ENCODE measurements around the gene INSIG1. TPM values are rescaled to one million over a fixed set of nuclear protein-coding genes. Genes with fewer than 3 reads are reported as not detected.

The INSIG1 gene
- total and polyA plus RNA-seq, 10 donors, result 15.8 to 61.8 (median 27.7) TPM

DNA sequence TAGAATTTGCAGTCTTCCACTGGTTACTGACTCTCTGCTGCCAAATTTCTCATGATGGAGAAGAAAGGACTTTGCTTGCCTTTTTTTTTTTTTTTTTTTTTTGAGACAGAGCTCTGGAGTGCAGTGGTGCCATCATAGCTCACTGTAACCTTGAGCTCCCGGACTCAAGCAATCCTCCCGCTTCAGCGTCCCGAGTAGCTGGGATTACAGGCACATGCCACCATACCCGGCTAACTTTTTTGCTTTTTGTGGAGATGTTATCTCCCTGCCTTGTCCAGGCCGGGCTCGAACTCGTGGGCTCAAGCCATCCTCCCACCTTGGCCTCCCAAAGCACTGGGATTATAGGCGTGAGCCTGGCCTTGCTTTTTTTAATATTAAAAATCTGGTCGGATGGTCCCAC is 6.2 kb downstream of the INSIG1 start:
- TF ChIP-seq POLR2A (IDR thresholded peaks at IDR 0.05) (no peak), POLR2AphosphoS5 (IDR thresholded peaks at IDR 0.05) (no peak)
- TF ChIP-seq, protein P1, sequence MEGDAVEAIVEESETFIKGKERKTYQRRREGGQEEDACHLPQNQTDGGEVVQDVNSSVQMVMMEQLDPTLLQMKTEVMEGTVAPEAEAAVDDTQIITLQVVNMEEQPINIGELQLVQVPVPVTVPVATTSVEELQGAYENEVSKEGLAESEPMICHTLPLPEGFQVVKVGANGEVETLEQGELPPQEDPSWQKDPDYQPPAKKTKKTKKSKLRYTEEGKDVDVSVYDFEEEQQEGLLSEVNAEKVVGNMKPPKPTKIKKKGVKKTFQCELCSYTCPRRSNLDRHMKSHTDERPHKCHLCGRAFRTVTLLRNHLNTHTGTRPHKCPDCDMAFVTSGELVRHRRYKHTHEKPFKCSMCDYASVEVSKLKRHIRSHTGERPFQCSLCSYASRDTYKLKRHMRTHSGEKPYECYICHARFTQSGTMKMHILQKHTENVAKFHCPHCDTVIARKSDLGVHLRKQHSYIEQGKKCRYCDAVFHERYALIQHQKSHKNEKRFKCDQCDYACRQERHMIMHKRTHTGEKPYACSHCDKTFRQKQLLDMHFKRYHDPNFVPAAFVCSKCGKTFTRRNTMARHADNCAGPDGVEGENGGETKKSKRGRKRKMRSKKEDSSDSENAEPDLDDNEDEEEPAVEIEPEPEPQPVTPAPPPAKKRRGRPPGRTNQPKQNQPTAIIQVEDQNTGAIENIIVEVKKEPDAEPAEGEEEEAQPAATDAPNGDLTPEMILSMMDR (IDR thresholded peaks at IDR 0.05 in 8 of 11, conservative IDR thresholded peaks at IDR 0.05 in 3 of 11), result no peak
- H3K4me1 ChIP-seq, result peaks cover 7 to 48% (median 29%) of the 10 kb centered on the region in 6 donors
- peaks cover 0 to 84% (median 51%) of the 10 kb centered on the region in 6 donors for H3K36me3 ChIP-seq
- intact Hi-C loops (cut with DNase I; ENCODE audit: low total_unique reads), result no loop called here
- no peak for DNase-seq
- 92 to 98% (median 96%) methylated on average over 10 of the region's 10 CpGs for WGBS, 5 donors
- no peak overlapping the region for H3K27ac ChIP-seq
- no peak overlapping the region for H3K4me3 ChIP-seq
- H3K27me3 ChIP-seq (replicated peaks in 1 of 7), result no peaks in the 10 kb centered on the region
- H3K9me3 ChIP-seq, result no peaks in the 10 kb centered on the region

DNA sequence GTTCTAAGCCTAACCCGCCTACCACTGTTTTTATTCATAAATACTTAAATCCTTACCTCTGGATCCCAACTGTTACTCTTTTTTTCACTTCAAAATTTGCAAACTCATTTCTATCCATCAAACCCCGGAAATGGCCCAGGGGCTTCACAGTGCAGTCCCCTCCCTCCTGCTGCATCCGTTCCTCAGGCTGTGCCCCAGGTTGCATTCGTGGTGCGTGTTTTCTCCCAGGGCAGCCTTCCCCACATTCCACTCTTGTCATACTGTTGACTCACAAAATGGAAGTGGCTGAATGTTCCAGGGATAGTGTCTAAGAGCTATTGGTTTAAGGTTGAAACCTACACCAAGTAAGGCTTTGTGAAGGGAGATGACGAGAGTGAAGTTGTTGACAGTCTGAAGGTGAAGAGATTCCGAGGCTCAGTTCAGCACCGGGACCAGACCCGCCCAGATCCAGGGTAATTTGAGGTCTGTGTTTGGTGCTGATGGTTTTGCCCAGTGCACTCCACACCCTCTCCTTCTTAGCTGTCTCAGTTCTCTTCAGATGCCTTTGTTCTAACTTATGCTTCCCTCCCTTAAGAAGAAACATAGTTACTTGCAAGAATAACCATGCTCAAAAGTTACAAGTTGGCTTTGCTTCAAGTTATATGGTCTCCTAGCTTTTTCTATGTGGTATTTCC is 7.7 kb downstream of the INSIG1 start:
- intact Hi-C loops (cut with DNase I; ENCODE audit: low total_unique reads), result no loop called here
- Histone ChIP-seq H3K4me3 (no peak overlapping the region), H3K9me3 (no peaks in the 10 kb centered on the region), H3K36me3 (peaks cover 2 to 98% (median 61%) of the 10 kb centered on the region in 6 donors), H3K27me3 (replicated peaks in 1 of 7) (no peaks in the 10 kb centered on the region), H3K4me1 (peaks cover 0 to 34% (median 15%) of the 10 kb centered on the region in 6 donors), H3K27ac (no peak overlapping the region)
- no peak for TF ChIP-seq POLR2AphosphoS5 (IDR thresholded peaks at IDR 0.05)
- no peak for TF ChIP-seq POLR2A (IDR thresholded peaks at IDR 0.05)
- TF ChIP-seq, protein P1 (IDR thresholded peaks at IDR 0.05 in 8 of 11, conservative IDR thresholded peaks at IDR 0.05 in 3 of 11), result no peak
- no peak for DNase-seq
- 85 to 95% (median 90%) methylated on average over 9 of the region's 9 CpGs for WGBS, 5 donors

DNA sequence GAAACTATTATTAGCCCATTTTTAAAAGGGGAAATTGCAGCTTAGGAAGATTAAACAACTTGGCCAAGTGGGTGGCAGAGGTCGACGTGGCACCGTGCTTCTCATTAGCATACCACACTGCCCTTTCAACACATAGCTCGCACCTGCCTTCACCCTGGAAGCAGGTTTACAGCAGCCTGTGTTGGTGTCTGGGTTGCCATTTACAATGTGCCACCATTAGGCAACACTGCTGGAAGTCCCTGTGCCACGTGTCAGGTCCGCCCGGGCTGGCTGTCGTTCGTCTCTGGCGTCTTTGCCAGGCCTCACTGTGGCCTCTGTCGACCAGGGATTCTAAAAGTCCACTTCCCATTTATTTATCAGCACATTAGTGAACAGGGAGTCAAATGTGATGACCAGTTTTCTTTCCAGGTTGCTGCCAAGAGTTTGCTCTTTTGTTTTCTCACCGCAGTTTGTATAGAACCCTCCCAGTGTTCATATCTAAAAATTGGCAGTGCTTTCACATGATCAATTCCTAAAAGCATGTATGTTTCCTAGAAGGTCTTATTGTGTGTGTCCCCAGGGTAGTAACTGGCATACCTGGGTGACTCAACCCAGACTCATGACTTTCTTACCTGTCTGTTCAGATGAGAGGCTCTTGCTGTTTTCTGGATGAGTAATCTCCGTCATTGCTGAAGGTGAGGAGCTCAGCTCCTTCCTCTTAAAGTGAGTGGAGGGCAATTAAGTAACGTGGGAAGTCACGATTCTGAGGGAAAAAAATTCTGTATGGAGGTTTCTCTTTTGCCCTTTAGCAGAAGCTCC is 9.2 kb downstream of the INSIG1 start:
- TF ChIP-seq, protein P1 (IDR thresholded peaks at IDR 0.05 in 8 of 11, conservative IDR thresholded peaks at IDR 0.05 in 3 of 11), result no peak
- TF ChIP-seq POLR2A (IDR thresholded peaks at IDR 0.05) (no peak), POLR2AphosphoS5 (IDR thresholded peaks at IDR 0.05) (no peak)
- intact Hi-C loops (cut with DNase I; ENCODE audit: low total_unique reads), result no loop called here
- Histone ChIP-seq H3K9me3 (no peaks in the 10 kb centered on the region), H3K4me1 (peaks cover 0 to 21% (median 5%) of the 10 kb centered on the region in 6 donors), H3K4me3 (no peak overlapping the region), H3K36me3 (peaks cover 4 to 93% (median 62%) of the 10 kb centered on the region in 6 donors), H3K27me3 (replicated peaks in 1 of 7) (no peaks in the 10 kb centered on the region), H3K27ac (no peak overlapping the region)
- DNase-seq, result no peak
- 63 to 76% (median 71%) methylated on average over 15 of the region's 15 CpGs for WGBS, 5 donors
